Body of pancreas (tissue), 4 donors: ENCODE data around the gene ZFPL1. TPM values are rescaled to one million over a fixed set of nuclear protein-coding genes. Genes with fewer than 3 reads are reported as not detected.

Source experiments
- ATAC-seq: fragments of 150-250 bp; one replicate; pipeline ENCODE4 v1.9.1; 2016
- DNase-seq, 4 donors: peaks; one replicate each; pipeline ENCODE4 v3.0.0-alpha.2; 2019
- H3K27ac ChIP-seq, 4 donors: fragments of 200-600 bp; sonication (generic); 1 replicate in 3 of 4; 2 replicates in 1 of 4; pipeline versions ENCODE4 v1.5.1 to v1.6.1; 2016 to 2019; ENCODE audit warnings: mild to moderate bottlenecking in 1 of 4, mixed read lengths in 1 of 4, moderate library complexity in 1 of 4
- H3K27me3 ChIP-seq, 2 donors: fragments of 200-600 bp; sonication (generic); one replicate each; pipeline ENCODE4 v1.6.0; 2016; ENCODE audit warnings: mild to moderate bottlenecking in 1 of 2
- H3K36me3 ChIP-seq, 2 donors: fragments of 200-600 bp; sonication (generic); replicated peaks in 1 of 2; 2 replicates each; pipeline ENCODE4 v1.5.1; 2016; ENCODE audit warnings: low read depth in 2 of 2; ENCODE audit not compliant: insufficient read depth in 1 of 2
- H3K4me1 ChIP-seq: fragments of 200-600 bp; sonication (generic); one replicate; pipeline ENCODE4 v1.6.0; 2016
- H3K4me3 ChIP-seq, 2 donors: fragments of 200-600 bp; sonication (generic); 1 replicate in 1 of 2; 2 replicates in 1 of 2; pipeline ENCODE4 v1.5.1; 2016 to 2019
- H3K9me3 ChIP-seq, 3 donors: fragments of 200-600 bp; sonication (generic); 1 replicate in 2 of 3; 2 replicates in 1 of 3; pipeline ENCODE4 v1.5.1; 2016
- POLR2A ChIP-seq, 3 donors: fragments of 450-650 bp; IDR thresholded peaks; one replicate each; pipeline ENCODE4 v1.6.1; 2016; ENCODE audit warnings: antibody characterized with exemption in 3 of 3, mild to moderate bottlenecking in 2 of 3
- WGBS, 2 donors: methylation state at CpG; one replicate each; pipeline ENCODE4 v1.1.5; 2017; 5-methylcytosine and 5-hydroxymethylcytosine counted together
- intact Hi-C: fragments of 100-400 bp; cut with DNase I; formaldehyde crosslinking; loops from one replicate; pipeline ENCODE4 v1.15.1; 2023
- microRNA-seq, 2 donors: library from miRNA; unstranded; fragments of <30 nt; microRNA quantifications; one replicate each; pipeline ENCODE4, GENCODE V29; 2016; ENCODE audit warnings: borderline number of aligned reads in 2 of 2, borderline replicate concordance in 2 of 2
- small RNA-seq: library from RNA; depleted of rRNA; stranded (forward); fragments of <200 nt; gene quantifications from one replicate; pipeline ENCODE3, GENCODE V24; 2016
- total RNA-seq, 2 donors: library from RNA; depleted of rRNA; stranded (reverse); fragments of >200 nt; gene quantifications; one replicate each; pipeline ENCODE4 v1.1.0, GENCODE V29; 2016
- TF ChIP-seq, protein P1 (sequence below), 7 experiments: fragments of 450-650 bp in 4 of 7; fragments of 200-600 bp in 3 of 7; sonication (generic) in 3 of 7; IDR thresholded peaks; one replicate each; pipeline ENCODE4 v1.5.1; 2016 to 2019; ENCODE audit warnings: antibody characterized with exemption in 7 of 7

Gene ZFPL1
- total RNA-seq, 2 donors from 2014 or later = 23.1 to 29.3 TPM

DNA sequence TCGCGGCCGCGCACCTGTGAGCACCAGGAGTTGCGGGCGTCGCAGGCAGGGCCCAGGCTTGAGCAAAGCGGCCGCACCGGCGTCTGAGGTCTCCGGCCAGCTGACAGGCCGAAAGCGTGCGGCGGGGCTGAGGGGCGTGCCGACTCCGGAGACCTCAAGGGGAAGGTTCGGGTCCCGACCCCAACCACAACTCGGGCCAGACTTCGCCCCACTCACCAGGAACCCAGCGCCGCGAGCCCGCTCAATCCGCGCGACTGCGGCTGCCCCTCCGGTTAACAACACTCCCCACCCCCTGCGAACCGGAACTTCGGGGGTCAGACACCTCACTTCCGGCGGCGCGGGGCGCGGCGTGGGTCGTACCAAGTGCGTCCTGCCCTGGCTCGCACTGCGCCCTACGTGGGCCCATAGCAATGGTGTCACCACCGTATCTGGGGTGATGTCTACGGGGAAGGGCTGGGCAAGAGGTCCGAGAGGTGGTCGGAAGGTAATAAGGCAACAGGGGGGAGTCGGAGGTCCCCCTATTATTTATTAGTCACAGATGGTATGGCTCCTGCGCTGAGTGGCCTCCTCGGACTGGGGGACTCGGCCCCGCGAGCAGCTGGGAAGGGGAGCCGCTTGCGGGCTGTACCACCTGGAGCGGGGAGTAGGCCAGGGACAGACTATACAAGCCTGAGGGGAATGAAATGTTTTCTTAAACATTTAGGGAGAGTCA lies 50.4 kb downstream of the ZFPL1 start, which contains the start of gene SYVN1:
TSS of gene SYVN1 (minus strand) at position 280 of the 712 bp plus-strand sequence. CDS start 918 bp downstream, outside the sequence.
- DNase-seq = peak; percentile 92 to 94 (median 94)
- peak; percentile 96 to 99 (median 98) for TF ChIP-seq POLR2A (IDR thresholded peaks at IDR 0.05)
- TF ChIP-seq, protein P1, sequence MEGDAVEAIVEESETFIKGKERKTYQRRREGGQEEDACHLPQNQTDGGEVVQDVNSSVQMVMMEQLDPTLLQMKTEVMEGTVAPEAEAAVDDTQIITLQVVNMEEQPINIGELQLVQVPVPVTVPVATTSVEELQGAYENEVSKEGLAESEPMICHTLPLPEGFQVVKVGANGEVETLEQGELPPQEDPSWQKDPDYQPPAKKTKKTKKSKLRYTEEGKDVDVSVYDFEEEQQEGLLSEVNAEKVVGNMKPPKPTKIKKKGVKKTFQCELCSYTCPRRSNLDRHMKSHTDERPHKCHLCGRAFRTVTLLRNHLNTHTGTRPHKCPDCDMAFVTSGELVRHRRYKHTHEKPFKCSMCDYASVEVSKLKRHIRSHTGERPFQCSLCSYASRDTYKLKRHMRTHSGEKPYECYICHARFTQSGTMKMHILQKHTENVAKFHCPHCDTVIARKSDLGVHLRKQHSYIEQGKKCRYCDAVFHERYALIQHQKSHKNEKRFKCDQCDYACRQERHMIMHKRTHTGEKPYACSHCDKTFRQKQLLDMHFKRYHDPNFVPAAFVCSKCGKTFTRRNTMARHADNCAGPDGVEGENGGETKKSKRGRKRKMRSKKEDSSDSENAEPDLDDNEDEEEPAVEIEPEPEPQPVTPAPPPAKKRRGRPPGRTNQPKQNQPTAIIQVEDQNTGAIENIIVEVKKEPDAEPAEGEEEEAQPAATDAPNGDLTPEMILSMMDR (IDR thresholded peaks at IDR 0.05) = peak in 1 of 7 experiments; percentile 17
- ATAC-seq = peak; percentile 78
- Histone ChIP-seq H3K4me3 (peak within 1 kb of the TSS; percentile 63 to 83), H3K27me3 (no peaks in the 10 kb centered on the region), H3K4me1 (peaks cover 49% of the 10 kb centered on the region), H3K9me3 (no peaks in the 10 kb centered on the region), H3K36me3 (peaks cover 14 to 27% of the 10 kb centered on the region in 2 donors), H3K27ac (peak within 1 kb of the TSS; percentile 98 to 100 (median 99))
- WGBS, 2 donors = 0% methylated on average over 8 to 43 of the region's 60 CpGs
- intact Hi-C loops = loop anchor here (5.0 kb wide), 1 partner anchor 53 kb away; no protein-coding TSS in a partner anchor

- 1% methylated on average over 23 to 24 of the region's 24 CpGs for WGBS, 2 donors
- ATAC-seq = peak; percentile 89
These were observed 51.1 kb downstream of the ZFPL1 start for GRCh38 chr11:65134952-65135632.

GRCh38 chr11:65135633-65136145 lies 51.7 kb downstream of the ZFPL1 start:
- peaks cover 1 to 16% of the 10 kb centered on the region in 2 donors for H3K36me3 ChIP-seq
- peaks cover 47% of the 10 kb centered on the region for H3K4me1 ChIP-seq
- intact Hi-C loops = no loop called here
- H3K27ac ChIP-seq = peak overlapping the region; percentile 98 to 100 (median 99)
- H3K9me3 ChIP-seq = no peaks in the 10 kb centered on the region
- 36 to 39% methylated on average over 11 of the region's 11 CpGs for WGBS, 2 donors
- DNase-seq = peak in 1 of 4 donors; percentile 5
- TF ChIP-seq, protein P1 (IDR thresholded peaks at IDR 0.05) = no peak
- TF ChIP-seq POLR2A (IDR thresholded peaks at IDR 0.05) = no peak
- no peaks in the 10 kb centered on the region for H3K27me3 ChIP-seq
- H3K4me3 ChIP-seq = no peak overlapping the region
- ATAC-seq = no peak

More at GRCh38 chr11:65134952-65135632, 51.1 kb downstream of the ZFPL1 start:
- Histone ChIP-seq H3K4me3 (peak overlapping the region; percentile 63 to 83), H3K9me3 (no peaks in the 10 kb centered on the region), H3K36me3 (peaks cover 7 to 20% of the 10 kb centered on the region in 2 donors), H3K27ac (peak overlapping the region; percentile 98 to 100 (median 99)), H3K4me1 (peaks cover 49% of the 10 kb centered on the region), H3K27me3 (no peaks in the 10 kb centered on the region)
- peak in 1 of 3 donors; percentile 39 for TF ChIP-seq POLR2A (IDR thresholded peaks at IDR 0.05)
- TF ChIP-seq, protein P1 (IDR thresholded peaks at IDR 0.05) = peak in 1 of 7 experiments; percentile 15
- intact Hi-C loops = loop anchor here (5.0 kb wide), 1 partner anchor 52 kb away; no protein-coding TSS in a partner anchor
- peak; percentile 98 to 99 (median 99) for DNase-seq

DNA sequence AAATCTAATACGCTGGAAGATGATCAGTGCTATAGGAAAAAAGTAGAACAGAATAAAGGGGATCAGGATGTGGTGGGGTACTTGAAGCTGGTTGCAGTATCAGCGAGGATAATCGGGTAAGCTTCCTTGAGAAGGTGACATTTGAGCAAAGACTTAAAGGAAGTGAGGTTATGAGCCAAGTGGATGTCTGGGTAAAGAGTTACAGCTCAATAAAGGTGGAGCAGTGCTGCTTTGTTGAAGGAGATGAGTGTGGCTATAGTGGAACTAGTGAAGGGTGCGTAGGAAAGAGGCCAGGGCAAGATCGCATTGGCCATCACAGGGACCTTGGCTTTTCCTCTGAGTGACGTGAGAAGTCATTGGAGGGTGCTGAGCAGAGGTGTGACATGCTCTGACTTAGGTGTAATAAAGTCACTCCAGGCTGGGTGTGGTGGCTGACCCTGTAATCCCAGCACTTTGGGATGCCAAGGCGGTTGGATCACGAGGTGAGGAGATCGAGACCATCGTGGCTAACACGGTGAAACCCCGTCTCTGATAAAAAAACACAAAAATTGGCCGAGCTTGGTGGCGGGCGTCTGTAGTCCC lies 52.6 kb downstream of the ZFPL1 start:
- no peaks in the 10 kb centered on the region for H3K9me3 ChIP-seq
- intact Hi-C loops = no loop called here
- no peaks in the 10 kb centered on the region for H3K27me3 ChIP-seq
- peak overlapping the region in 3 of 4 donors; percentile 98 to 100 (median 99) for H3K27ac ChIP-seq
- peaks cover 38% of the 10 kb centered on the region for H3K4me1 ChIP-seq
- no peak for ATAC-seq
- no peak overlapping the region for H3K4me3 ChIP-seq
- WGBS, 2 donors = 90 to 93% methylated on average over 15 of the region's 15 CpGs
- TF ChIP-seq POLR2A (IDR thresholded peaks at IDR 0.05) = no peak
- TF ChIP-seq, protein P1 (IDR thresholded peaks at IDR 0.05) = no peak
- H3K36me3 ChIP-seq = peaks cover 0 to 8% of the 10 kb centered on the region in 2 donors
- no peak for DNase-seq

Small RNA genes lying within 50 kb of the gene (microRNA-seq; reads per million reads assigned to microRNA genes)
- gene MIR6751 = 0 reads per million in 2 donors

Small RNA genes lying within 50 kb of the gene (small RNA-seq; reads per million reads assigned to genes)
- not detected for gene SNX15

Other genes with a start within 250 kb of the ZFPL1 start
- 10 to 100 TPM; 13.5 to 18.9 TPM for gene CDC42BPG, start 239.6 kb upstream of the ZFPL1 start, total RNA-seq
- gene EHD1, start 205.6 kb upstream of the ZFPL1 start, total RNA-seq = 10 to 100 TPM; 18.7 to 45.2 TPM
- gene ATG2A, start 167.0 kb upstream of the ZFPL1 start, total RNA-seq = 10 to 100 TPM; 16.3 to 34.3 TPM
- 10 to 100 TPM; 12.7 to 35.6 TPM for gene PPP2R5B, start 159.5 kb upstream of the ZFPL1 start, total RNA-seq
- gene GPHA2, start 148.3 kb upstream of the ZFPL1 start, total RNA-seq = 10 to 100 TPM in 1 of 2 donors, 1 to 10 TPM in 1; 7.3 to 18.5 TPM
- gene MAJIN, start 112.1 kb upstream of the ZFPL1 start, total RNA-seq = under 1 TPM in 1 of 2 donors, not detected in 1; 0.78 TPM
- 10 to 100 TPM in 1 of 2 donors, 1 to 10 TPM in 1; 2.3 to 20.8 TPM for gene BATF2, start 87.3 kb upstream of the ZFPL1 start, total RNA-seq
- gene ARL2, start 70.1 kb upstream of the ZFPL1 start, total RNA-seq = 10 to 100 TPM; 67.6 to 75.5 TPM
- gene SNX15, start 56.8 kb upstream of the ZFPL1 start, total RNA-seq = 10 to 100 TPM in 1 of 2 donors, 1 to 10 TPM in 1; 7.9 to 10.6 TPM
- 10 to 100 TPM in 1 of 2 donors, 1 to 10 TPM in 1; 5.4 to 30.3 TPM for gene SAC3D1, start 43.0 kb upstream of the ZFPL1 start, total RNA-seq
- 10 to 100 TPM in 1 of 2 donors, 1 to 10 TPM in 1; 1.6 to 11.5 TPM for gene NAALADL1, start 25.7 kb upstream of the ZFPL1 start, total RNA-seq
- 1 to 10 TPM in 1 of 2 donors, not detected in 1; 2.3 TPM for gene CDCA5, start 182 bp upstream of the ZFPL1 start, total RNA-seq
- 100 to 1,000 TPM; 206 to 360 TPM for gene VPS51, start 12.0 kb downstream of the ZFPL1 start, total RNA-seq
- 10 to 100 TPM; 25.4 to 85.6 TPM for gene TM7SF2, start 27.6 kb downstream of the ZFPL1 start, total RNA-seq
- gene ZNHIT2, start 33.5 kb downstream of the ZFPL1 start, total RNA-seq = 10 to 100 TPM; 18.7 to 33.9 TPM
- gene FAU, start 37.9 kb downstream of the ZFPL1 start, total RNA-seq = 1,000 to 10,000 TPM; 1,320 to 1,355 TPM
- 10 to 100 TPM; 34.2 to 35.6 TPM for gene MRPL49, start 38.1 kb downstream of the ZFPL1 start, total RNA-seq
- gene SYVN1, start 50.3 kb downstream of the ZFPL1 start, total RNA-seq = 10 to 100 TPM; 41.0 to 97.2 TPM
- not detected for gene SPDYC, start 86.0 kb downstream of the ZFPL1 start, total RNA-seq
- 100 to 1,000 TPM; 142 to 245 TPM for gene CAPN1, start 97.7 kb downstream of the ZFPL1 start, total RNA-seq
- 10 to 100 TPM in 1 of 2 donors, 1 to 10 TPM in 1; 7.3 to 19.1 TPM for gene POLA2, start 177.7 kb downstream of the ZFPL1 start, total RNA-seq
- 10 to 100 TPM in 1 of 2 donors, 1 to 10 TPM in 1; 8.3 to 16.8 TPM for gene CDC42EP2, start 230.6 kb downstream of the ZFPL1 start, total RNA-seq
- 10 to 100 TPM; 18.1 to 30.1 TPM for gene DPF2, start 249.6 kb downstream of the ZFPL1 start, total RNA-seq